Osteoblast (primary cell): ENCODE data around the gene EYS. TPM values are rescaled to one million over a fixed set of nuclear protein-coding genes. Genes with fewer than 3 reads are reported as not detected.

Source experiments
- DNase-seq: peaks from one replicate; pipeline ENCODE4 v3.0.0; 2011; ENCODE audit warnings: low spot score, mixed read lengths; ENCODE audit not compliant: insufficient read length; ENCODE audit errors: missing footprints
- H2AFZ ChIP-seq: 2 replicates; pipeline ENCODE4 v1.6.0; 2011; ENCODE audit warnings: mild to moderate bottlenecking, low read length
- H3K27ac ChIP-seq: 2 replicates; pipeline ENCODE4 v1.5.1; 2011; ENCODE audit warnings: mild to moderate bottlenecking, low read depth, low read length, moderate library complexity
- H3K27me3 ChIP-seq: 2 replicates; pipeline ENCODE4 v1.6.0; 2012; ENCODE audit warnings: mild to moderate bottlenecking, control low read depth, inconsistent platforms, low read length, moderate library complexity; ENCODE audit not compliant: insufficient read depth
- H3K36me3 ChIP-seq: 2 replicates; pipeline ENCODE4 v1.5.1; 2011; ENCODE audit warnings: mild to moderate bottlenecking, low read length, control low read depth, moderate library complexity; ENCODE audit not compliant: insufficient read depth
- H3K4me1 ChIP-seq: 2 replicates; pipeline ENCODE4 v1.5.1; 2011; ENCODE audit warnings: mild to moderate bottlenecking, low read length, control low read depth, moderate library complexity; ENCODE audit not compliant: insufficient read depth
- H3K4me2 ChIP-seq: 2 replicates; pipeline ENCODE4 v1.6.0; 2011; ENCODE audit warnings: mild to moderate bottlenecking, low read length; ENCODE audit not compliant: insufficient read depth
- H3K4me3 ChIP-seq: fragments of 200-600 bp; sonication (generic); 3 replicates; pipeline ENCODE4 v1.5.1; 2012; ENCODE audit warnings: mild to moderate bottlenecking, low read length, inconsistent platforms; ENCODE audit not compliant: insufficient read depth
- H3K79me2 ChIP-seq: 2 replicates; pipeline ENCODE4 v1.6.0; 2012; ENCODE audit warnings: mild to moderate bottlenecking, low read length, control low read depth, inconsistent platforms; ENCODE audit not compliant: insufficient read depth
- H3K9me3 ChIP-seq: 2 replicates; pipeline ENCODE4 v1.5.1; 2011; ENCODE audit warnings: low read depth, low read length, control low read depth
- H4K20me1 ChIP-seq: 2 replicates; pipeline ENCODE4 v1.6.0; 2012; ENCODE audit warnings: mild to moderate bottlenecking, low read length, control low read depth; ENCODE audit not compliant: insufficient read depth
- total RNA-seq: library from RNA; depleted of rRNA; stranded (reverse); fragments of >200 nt; gene quantifications from 2 replicates; pipeline ENCODE4 v1.2.3, GENCODE V29; 2012
- TF ChIP-seq, protein P1 (sequence below): IDR thresholded peaks from 2 replicates; pipeline ENCODE4 v1.5.1; 2011; ENCODE audit warnings: mild to moderate bottlenecking, low read depth, low read length, moderate library complexity; ENCODE audit errors: extremely low read depth

Gene EYS
- total RNA-seq, 1 donor: under 0.01 TPM

DNA sequence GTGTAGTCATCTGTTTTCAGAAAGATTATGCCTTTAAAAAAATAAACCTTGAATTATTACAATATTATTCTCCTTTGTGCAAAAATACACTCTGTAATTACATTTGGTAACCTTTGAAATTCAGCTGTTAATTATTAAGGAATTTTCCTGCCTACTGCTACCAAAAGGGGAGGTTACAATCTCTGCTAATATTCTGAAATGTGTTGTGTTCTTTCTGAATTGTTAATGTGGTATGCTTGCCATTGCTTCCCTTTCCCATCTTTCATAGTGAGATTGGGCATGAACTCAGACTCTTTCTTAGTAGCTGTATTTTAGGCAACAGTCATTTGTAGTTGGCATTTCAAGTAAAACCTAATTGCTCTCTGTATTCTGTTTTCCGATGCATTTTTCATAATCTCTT lies 1998.4 kb downstream of the EYS start:
- Histone ChIP-seq H3K27ac (no peak overlapping the region), H3K4me3 (no peak overlapping the region), H3K4me2 (no peak overlapping the region), H3K9me3 (no peaks in the 10 kb centered on the region), H2AFZ (no peak overlapping the region), H3K27me3 (no peaks in the 10 kb centered on the region), H3K36me3 (peaks cover 37% of the 10 kb centered on the region), H3K79me2 (no peaks in the 10 kb centered on the region), H3K4me1 (no peaks in the 10 kb centered on the region), H4K20me1 (no peaks in the 10 kb centered on the region)
- DNase-seq: no peak
- TF ChIP-seq, protein P1, sequence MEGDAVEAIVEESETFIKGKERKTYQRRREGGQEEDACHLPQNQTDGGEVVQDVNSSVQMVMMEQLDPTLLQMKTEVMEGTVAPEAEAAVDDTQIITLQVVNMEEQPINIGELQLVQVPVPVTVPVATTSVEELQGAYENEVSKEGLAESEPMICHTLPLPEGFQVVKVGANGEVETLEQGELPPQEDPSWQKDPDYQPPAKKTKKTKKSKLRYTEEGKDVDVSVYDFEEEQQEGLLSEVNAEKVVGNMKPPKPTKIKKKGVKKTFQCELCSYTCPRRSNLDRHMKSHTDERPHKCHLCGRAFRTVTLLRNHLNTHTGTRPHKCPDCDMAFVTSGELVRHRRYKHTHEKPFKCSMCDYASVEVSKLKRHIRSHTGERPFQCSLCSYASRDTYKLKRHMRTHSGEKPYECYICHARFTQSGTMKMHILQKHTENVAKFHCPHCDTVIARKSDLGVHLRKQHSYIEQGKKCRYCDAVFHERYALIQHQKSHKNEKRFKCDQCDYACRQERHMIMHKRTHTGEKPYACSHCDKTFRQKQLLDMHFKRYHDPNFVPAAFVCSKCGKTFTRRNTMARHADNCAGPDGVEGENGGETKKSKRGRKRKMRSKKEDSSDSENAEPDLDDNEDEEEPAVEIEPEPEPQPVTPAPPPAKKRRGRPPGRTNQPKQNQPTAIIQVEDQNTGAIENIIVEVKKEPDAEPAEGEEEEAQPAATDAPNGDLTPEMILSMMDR: no peak

DNA sequence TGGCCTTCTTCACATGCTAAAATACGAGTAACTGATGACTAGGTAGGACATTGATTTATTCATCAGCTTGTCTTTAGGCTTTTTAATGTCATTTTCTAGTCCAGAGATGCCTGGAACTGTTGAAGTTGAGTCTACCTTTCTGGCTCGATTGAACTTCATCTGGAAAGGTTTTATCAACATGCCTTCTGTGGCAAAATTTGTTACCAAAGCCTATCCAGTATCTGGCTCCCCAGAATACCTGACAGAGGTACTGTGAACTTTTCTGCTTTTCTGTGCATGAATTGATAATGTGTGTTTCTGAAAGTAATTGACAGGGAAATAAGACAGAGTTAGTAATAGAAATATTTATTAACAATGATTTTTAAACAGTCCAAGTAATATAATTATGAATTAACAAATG lies 2000.4 kb downstream of the EYS start:
- Histone ChIP-seq H2AFZ (no peak overlapping the region), H3K9me3 (no peaks in the 10 kb centered on the region), H3K4me3 (no peak overlapping the region), H3K4me1 (no peaks in the 10 kb centered on the region), H3K27me3 (no peaks in the 10 kb centered on the region), H3K27ac (no peak overlapping the region), H3K79me2 (no peaks in the 10 kb centered on the region), H3K36me3 (peaks cover 25% of the 10 kb centered on the region), H3K4me2 (no peak overlapping the region), H4K20me1 (no peaks in the 10 kb centered on the region)
- TF ChIP-seq, protein P1: no peak
- DNase-seq: no peak

DNA sequence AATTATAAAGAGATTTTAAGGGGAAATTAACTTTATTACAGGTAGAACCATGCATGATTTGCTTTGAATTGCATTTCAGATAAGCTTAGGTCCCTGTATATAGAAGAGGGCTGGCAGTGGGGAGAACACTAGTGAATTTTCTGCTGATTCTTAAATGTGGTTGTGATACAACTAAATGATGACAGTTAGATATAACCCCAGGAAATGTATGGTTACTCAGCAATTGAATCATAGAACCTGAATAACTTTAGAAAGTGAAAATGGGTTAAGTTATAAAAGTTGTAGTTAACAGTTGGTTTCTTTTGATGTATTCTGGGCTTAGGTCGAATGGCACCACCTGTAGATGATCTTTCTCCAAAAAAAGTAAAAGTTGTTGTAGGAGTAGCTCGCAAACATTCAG lies 2001.3 kb downstream of the EYS start:
- TF ChIP-seq, protein P1: no peak
- Histone ChIP-seq H3K4me1 (no peaks in the 10 kb centered on the region), H3K27ac (no peak overlapping the region), H4K20me1 (no peaks in the 10 kb centered on the region), H3K36me3 (peaks cover 16% of the 10 kb centered on the region), H3K9me3 (no peaks in the 10 kb centered on the region), H3K4me3 (no peak overlapping the region), H3K4me2 (peak overlapping the region; percentile 21), H2AFZ (no peak overlapping the region), H3K79me2 (no peaks in the 10 kb centered on the region), H3K27me3 (no peaks in the 10 kb centered on the region)
- no peak for DNase-seq

DNA sequence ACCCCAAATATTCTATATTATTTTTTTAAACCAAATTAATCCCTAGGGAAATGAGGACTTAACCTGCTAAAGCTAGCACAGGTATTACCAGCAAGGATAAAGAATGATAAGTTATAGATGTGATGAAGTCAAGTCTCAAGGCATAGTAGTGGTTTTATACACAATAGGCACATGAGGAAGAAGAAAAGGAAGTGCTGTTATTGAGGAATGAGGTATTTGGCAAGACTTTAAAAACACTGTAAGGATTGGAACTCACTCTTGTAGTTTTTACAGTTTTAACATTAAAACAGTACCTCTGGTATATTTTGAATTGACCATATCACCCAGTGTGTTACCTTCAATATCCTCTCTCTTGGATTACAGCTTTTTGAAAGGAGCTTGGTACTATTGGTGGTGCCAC lies 2016.8 kb downstream of the EYS start:
- H3K4me2 ChIP-seq: no peak overlapping the region
- H3K79me2 ChIP-seq: peaks cover 4% of the 10 kb centered on the region
- no peaks in the 10 kb centered on the region for H4K20me1 ChIP-seq
- no peak for DNase-seq
- no peaks in the 10 kb centered on the region for H3K27me3 ChIP-seq
- no peak overlapping the region for H3K27ac ChIP-seq
- H3K36me3 ChIP-seq: no peaks in the 10 kb centered on the region
- no peak overlapping the region for H2AFZ ChIP-seq
- TF ChIP-seq, protein P1: no peak
- H3K4me3 ChIP-seq: no peak overlapping the region
- no peaks in the 10 kb centered on the region for H3K9me3 ChIP-seq
- H3K4me1 ChIP-seq: no peaks in the 10 kb centered on the region
